Upper lobe of right lung (tissue), 1 donor: ENCODE data around the gene PI16. TPM values are rescaled to one million over a fixed set of nuclear protein-coding genes. Genes with fewer than 3 reads are reported as not detected.
A peak's percentile ranks its signal among the peaks of the same experiment; 100 is the strongest.

ENCODE experiments used
- ATAC-seq: fragments of 200-7000 bp; cut with Tn5 transposase; one replicate; pipeline ENCODE4 v1.9.1; 2020; ENCODE audit warnings: mild to moderate bottlenecking, moderate library complexity
- DNase-seq: peaks from one replicate; pipeline ENCODE4 v3.0.0-alpha.2; 2020
- H3K27ac ChIP-seq: fragments of 200-600 bp; one replicate; pipeline ENCODE4 v1.8.0; 2022
- H3K27me3 ChIP-seq: fragments of 200-600 bp; one replicate; pipeline ENCODE4 v1.8.0; 2022; ENCODE audit warnings: mild to moderate bottlenecking
- H3K36me3 ChIP-seq: fragments of 200-600 bp; one replicate; pipeline ENCODE4 v1.8.0; 2022
- H3K4me1 ChIP-seq: fragments of 200-600 bp; one replicate; pipeline ENCODE4 v1.8.0; 2022
- H3K4me3 ChIP-seq: fragments of 200-600 bp; one replicate; pipeline ENCODE4 v1.8.0; 2022; ENCODE audit warnings: mild to moderate bottlenecking
- H3K9me3 ChIP-seq: fragments of 200-600 bp; one replicate; pipeline ENCODE4 v1.8.0; 2022
- intact Hi-C: fragments of 100-400 bp; cut with DNase I; formaldehyde crosslinking; loops from one replicate; pipeline ENCODE4 v1.11.0; 2022
- total RNA-seq: library from RNA; stranded (reverse); fragmentation: NEBNext Ultra II Directional; extraction: Animal tissue kit (Norgen Biotek cat#: 25700); gene quantifications from one replicate; pipeline ENCODE4 v1.2.1, GENCODE V29; 2021
- TF ChIP-seq, protein P1 (sequence below): fragments of 200-600 bp; IDR thresholded peaks from one replicate; pipeline ENCODE4 v1.8.0; 2022; ENCODE audit warnings: antibody characterized with exemption
- donor health status: DM: no; HTN: yes; CAD: no; lungs with severe emphysema.

The PI16 gene
- total RNA-seq, 1 donor from 2014 or later, result 3.4 TPM

GRCh38 chr6:36997811-36998722, 43.5 kb downstream of the PI16 start:
- Histone ChIP-seq H3K36me3 (no peaks in the 10 kb centered on the region), H3K4me1 (no peaks in the 10 kb centered on the region), H3K27me3 (no peaks in the 10 kb centered on the region), H3K4me3 (no peak overlapping the region), H3K27ac (peak overlapping the region; percentile 80), H3K9me3 (no peaks in the 10 kb centered on the region)
- intact Hi-C loops, result no loop called here
- ATAC-seq (peak; percentile 76), DNase-seq (peak; percentile 84)
- TF ChIP-seq, protein P1, sequence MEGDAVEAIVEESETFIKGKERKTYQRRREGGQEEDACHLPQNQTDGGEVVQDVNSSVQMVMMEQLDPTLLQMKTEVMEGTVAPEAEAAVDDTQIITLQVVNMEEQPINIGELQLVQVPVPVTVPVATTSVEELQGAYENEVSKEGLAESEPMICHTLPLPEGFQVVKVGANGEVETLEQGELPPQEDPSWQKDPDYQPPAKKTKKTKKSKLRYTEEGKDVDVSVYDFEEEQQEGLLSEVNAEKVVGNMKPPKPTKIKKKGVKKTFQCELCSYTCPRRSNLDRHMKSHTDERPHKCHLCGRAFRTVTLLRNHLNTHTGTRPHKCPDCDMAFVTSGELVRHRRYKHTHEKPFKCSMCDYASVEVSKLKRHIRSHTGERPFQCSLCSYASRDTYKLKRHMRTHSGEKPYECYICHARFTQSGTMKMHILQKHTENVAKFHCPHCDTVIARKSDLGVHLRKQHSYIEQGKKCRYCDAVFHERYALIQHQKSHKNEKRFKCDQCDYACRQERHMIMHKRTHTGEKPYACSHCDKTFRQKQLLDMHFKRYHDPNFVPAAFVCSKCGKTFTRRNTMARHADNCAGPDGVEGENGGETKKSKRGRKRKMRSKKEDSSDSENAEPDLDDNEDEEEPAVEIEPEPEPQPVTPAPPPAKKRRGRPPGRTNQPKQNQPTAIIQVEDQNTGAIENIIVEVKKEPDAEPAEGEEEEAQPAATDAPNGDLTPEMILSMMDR, result no peak

DNA sequence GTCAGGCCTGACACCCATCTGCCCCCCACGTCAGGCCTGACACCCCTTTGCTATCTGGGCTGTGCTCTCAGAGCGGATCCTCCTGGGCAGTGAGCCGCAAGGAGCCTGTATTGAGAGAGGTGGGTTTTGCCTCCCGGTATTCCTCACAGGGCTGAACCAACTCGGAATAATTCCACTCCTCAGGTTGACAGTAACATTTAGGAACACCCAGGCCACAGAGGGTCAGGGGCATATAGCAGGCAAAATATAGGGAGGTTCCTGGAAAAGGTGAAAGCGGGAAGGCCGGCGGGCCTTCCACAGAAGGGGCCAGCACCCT, 44.1 kb downstream of the PI16 start:
- Histone ChIP-seq H3K27me3 (no peaks in the 10 kb centered on the region), H3K36me3 (no peaks in the 10 kb centered on the region), H3K4me3 (no peak overlapping the region), H3K9me3 (no peaks in the 10 kb centered on the region), H3K4me1 (no peaks in the 10 kb centered on the region), H3K27ac (peak overlapping the region; percentile 80)
- no peak for DNase-seq
- intact Hi-C loops, result no loop called here
- TF ChIP-seq, protein P1, result no peak
- no peak for ATAC-seq

DNA sequence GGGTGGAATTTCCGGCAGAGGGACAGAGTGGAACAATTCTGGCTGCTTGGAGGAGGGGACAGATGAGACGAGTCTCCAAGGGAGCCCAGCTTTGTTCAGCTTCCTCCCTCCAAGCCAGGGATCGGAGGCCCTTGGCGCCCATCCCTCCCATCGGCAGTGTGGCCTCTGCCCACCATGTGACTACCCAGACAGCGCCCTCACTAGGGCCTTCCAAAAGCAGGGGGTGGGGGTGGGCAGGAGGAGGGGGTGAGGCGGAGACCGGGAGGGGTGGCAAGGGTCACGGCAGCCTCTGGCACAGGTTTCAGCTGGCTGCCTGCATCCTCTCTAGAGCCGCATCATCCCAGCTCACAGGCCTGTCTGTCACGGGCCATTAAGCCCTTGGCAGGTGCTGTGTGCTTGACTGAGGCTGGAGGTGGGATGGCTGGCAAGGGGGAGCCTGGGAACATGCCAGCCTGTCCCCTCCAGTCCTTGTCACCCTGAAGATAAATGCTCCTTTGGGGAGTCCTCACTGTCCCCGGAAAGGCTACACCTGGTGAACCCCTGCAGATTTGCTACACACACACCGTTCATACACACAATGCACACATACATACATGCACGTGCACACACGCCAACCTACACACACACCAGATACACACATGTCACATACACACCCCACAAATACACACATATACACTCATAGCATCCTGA, 44.7 kb downstream of the PI16 start:
- intact Hi-C loops, result no loop called here
- DNase-seq (no peak), ATAC-seq (no peak)
- H3K36me3 ChIP-seq, result no peaks in the 10 kb centered on the region
- H3K4me3 ChIP-seq, result no peak overlapping the region
- H3K27me3 ChIP-seq, result no peaks in the 10 kb centered on the region
- peak overlapping the region; percentile 80 for H3K27ac ChIP-seq
- H3K9me3 ChIP-seq, result no peaks in the 10 kb centered on the region
- TF ChIP-seq, protein P1, result no peak
- H3K4me1 ChIP-seq, result no peaks in the 10 kb centered on the region

- intact Hi-C loops, result no loop called here
- TF ChIP-seq, protein P1, result no peak
- no peaks in the 10 kb centered on the region for H3K9me3 ChIP-seq
- ATAC-seq (no peak), DNase-seq (no peak)
- H3K4me3 ChIP-seq, result no peak overlapping the region
- no peaks in the 10 kb centered on the region for H3K36me3 ChIP-seq
- no peaks in the 10 kb centered on the region for H3K4me1 ChIP-seq
- H3K27ac ChIP-seq, result no peak overlapping the region
- no peaks in the 10 kb centered on the region for H3K27me3 ChIP-seq
Measured at GRCh38 chr6:36999751-37000125, 45.2 kb downstream of the PI16 start.

GRCh38 chr6:37004044-37004980, 49.8 kb downstream of the PI16 start:
- Histone ChIP-seq H3K4me1 (no peaks in the 10 kb centered on the region), H3K4me3 (no peak overlapping the region), H3K36me3 (no peaks in the 10 kb centered on the region), H3K27ac (no peak overlapping the region), H3K9me3 (no peaks in the 10 kb centered on the region), H3K27me3 (no peaks in the 10 kb centered on the region)
- intact Hi-C loops, result no loop called here
- TF ChIP-seq, protein P1, result no peak
- ATAC-seq (no peak), DNase-seq (no peak)
